Measurements from ENCODE around the gene DIRAS2. TPM values are rescaled to one million over a fixed set of nuclear protein-coding genes. Genes with fewer than 3 reads are reported as not detected.

The DIRAS2 gene
- total RNA-seq, result 0.04 to 0.14 TPM in 2 of 3 replicates, not detected in the other

- Mint-ChIP-seq H3K27ac (peak within 1 kb of the TSS; percentile 69), H3K27me3 (ENCODE audit: low read depth) (peaks cover 69% of the 10 kb centered on the region)
- DNase-seq (ENCODE audit: low spot score in 2 of 2, unreplicated experiment in 2 of 2), result peak; percentile 44 to 68
These were observed at the start of gene DIRAS2 for GRCh38 chr9:90642570-90643539. Gene DIRAS2, minus strand, starts transcription at chr9:90642824. Its CDS starts 28,997 bp downstream, at chr9:90613827.

GRCh38 chr9:90684736-90685135, 42.1 kb upstream of the DIRAS2 start:
- no peak overlapping the region for H3K27ac Mint-ChIP-seq
- DNase-seq (ENCODE audit: low spot score in 2 of 2, unreplicated experiment in 2 of 2), result no peak

More at GRCh38 chr9:90642570-90643539, at the start of gene DIRAS2:
- TF ChIP-seq CTCF (IDR thresholded peaks at IDR 0.05; ENCODE audit: unreplicated experiment), result peak; percentile 39
- H3K36me3 Mint-ChIP-seq, result no peaks in the 10 kb centered on the region
- no peaks in the 10 kb centered on the region for H3K9me3 Mint-ChIP-seq
- H3K4me3 Mint-ChIP-seq, result peak within 1 kb of the TSS; percentile 91
- peaks cover 12% of the 10 kb centered on the region for H3K4me1 Mint-ChIP-seq

GRCh38 chr9:90684106-90684505, 41.5 kb upstream of the DIRAS2 start:
- TF ChIP-seq CTCF (IDR thresholded peaks at IDR 0.05; ENCODE audit: unreplicated experiment), result no peak
- peaks cover 12% of the 10 kb centered on the region for H3K9me3 Mint-ChIP-seq
- DNase-seq (ENCODE audit: low spot score in 2 of 2, unreplicated experiment in 2 of 2), result no peak
- no peak overlapping the region for H3K27ac Mint-ChIP-seq
- H3K4me3 Mint-ChIP-seq, result no peak overlapping the region
- H3K27me3 Mint-ChIP-seq (ENCODE audit: low read depth), result peaks cover 7% of the 10 kb centered on the region
- H3K36me3 Mint-ChIP-seq, result no peaks in the 10 kb centered on the region
- no peaks in the 10 kb centered on the region for H3K4me1 Mint-ChIP-seq

More at GRCh38 chr9:90684736-90685135, 42.1 kb upstream of the DIRAS2 start:
- Mint-ChIP-seq H3K4me1 (no peaks in the 10 kb centered on the region), H3K4me3 (no peak overlapping the region), H3K36me3 (no peaks in the 10 kb centered on the region), H3K27me3 (ENCODE audit: low read depth) (peaks cover 8% of the 10 kb centered on the region), H3K9me3 (peaks cover 14% of the 10 kb centered on the region)
- no peak for TF ChIP-seq CTCF (IDR thresholded peaks at IDR 0.05; ENCODE audit: unreplicated experiment)

- no peaks in the 10 kb centered on the region for H3K36me3 Mint-ChIP-seq
- DNase-seq (ENCODE audit: low spot score in 2 of 2, unreplicated experiment in 2 of 2), result no peak
- TF ChIP-seq CTCF (IDR thresholded peaks at IDR 0.05; ENCODE audit: unreplicated experiment), result no peak
- H3K4me1 Mint-ChIP-seq, result peaks cover 1% of the 10 kb centered on the region
- H3K27ac Mint-ChIP-seq, result no peak overlapping the region
- H3K4me3 Mint-ChIP-seq, result no peak overlapping the region
- H3K9me3 Mint-ChIP-seq, result no peaks in the 10 kb centered on the region
- H3K27me3 Mint-ChIP-seq (ENCODE audit: low read depth), result no peaks in the 10 kb centered on the region
These were observed 37.9 kb upstream of the DIRAS2 start for GRCh38 chr9:90680534-90680933.

- no peak overlapping the region for H3K4me3 Mint-ChIP-seq
- H3K27ac Mint-ChIP-seq, result no peak overlapping the region
- DNase-seq (ENCODE audit: low spot score in 2 of 2, unreplicated experiment in 2 of 2), result no peak
- H3K9me3 Mint-ChIP-seq, result peaks cover 42% of the 10 kb centered on the region
- peaks cover 26% of the 10 kb centered on the region for H3K27me3 Mint-ChIP-seq (ENCODE audit: low read depth)
- H3K36me3 Mint-ChIP-seq, result no peaks in the 10 kb centered on the region
- no peaks in the 10 kb centered on the region for H3K4me1 Mint-ChIP-seq
- no peak for TF ChIP-seq CTCF (IDR thresholded peaks at IDR 0.05; ENCODE audit: unreplicated experiment)
These were observed 22.4 kb upstream of the DIRAS2 start for GRCh38 chr9:90665072-90665471.
